ENCODE data around the gene CABLES1. TPM values are rescaled to one million over a fixed set of nuclear protein-coding genes. Genes with fewer than 3 reads are reported as not detected.

CABLES1 gene
- total and polyA plus RNA-seq, 2 of the 4 experiments (the other 2 are of a cell fraction): 4.7 to 5.7 TPM

DNA sequence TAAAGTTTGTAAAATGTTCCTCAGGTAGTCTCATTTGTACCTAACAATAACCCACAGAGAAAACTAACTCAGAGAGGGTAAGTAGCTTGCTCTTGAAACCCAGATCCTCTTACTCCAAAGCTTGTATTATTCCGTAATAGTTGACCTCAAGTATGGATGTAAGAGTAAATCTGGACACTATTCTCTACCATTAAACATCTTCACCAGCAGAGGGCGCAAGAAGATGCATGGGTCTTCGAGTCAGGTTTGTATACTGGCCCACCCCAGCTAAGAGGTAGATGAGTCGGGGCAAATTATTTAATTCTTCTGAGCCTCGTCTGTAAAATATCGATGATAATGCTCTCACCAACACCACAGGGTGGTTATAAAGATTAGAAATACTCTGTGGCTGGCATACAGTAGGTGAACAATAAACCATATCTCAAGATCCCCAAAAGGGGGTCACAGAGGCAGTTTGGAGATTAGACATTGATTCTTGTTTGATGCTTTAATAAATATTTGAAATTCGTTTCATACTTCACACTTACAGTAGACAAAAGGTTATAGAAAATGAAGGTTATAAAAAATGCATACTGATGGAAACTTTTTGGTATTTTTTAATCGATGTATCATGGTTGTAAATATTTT lies 3.5 kb upstream of the CABLES1 start:
- no TSS peak for BruUV-seq (replicated peaks)
- Histone ChIP-seq H3K27ac (ENCODE audit: insufficient read depth, low read length) (no peak overlapping the region), H2AK9ac (replicated peaks; ENCODE audit: low read depth, low read length, poor library complexity) (no peak overlapping the region), H3K27me3 (ENCODE audit: control insufficient read depth, insufficient read depth, low read length) (no peaks in the 10 kb centered on the region), H4K91ac (ENCODE audit: insufficient read depth, low read depth, low read length) (no peak overlapping the region), H3K18ac (ENCODE audit: low read depth, low read length) (no peak overlapping the region), H3K4ac (ENCODE audit: low read depth, low read length) (no peak overlapping the region), H4K5ac (ENCODE audit: low read depth, low read length) (no peak overlapping the region), H3K23ac (ENCODE audit: low read depth, low read length) (no peak overlapping the region), H3K56ac (ENCODE audit: extremely low read depth, insufficient read depth, low read length) (no peak overlapping the region), H4K8ac (ENCODE audit: low read depth in 2 of 2, low read length in 2 of 2) (peak overlapping the region in 1 of 2 experiments; percentile 33; a peak in 1 of 4 replicates), H2BK15ac (ENCODE audit: low read depth, low read length) (0 out of 3 replicates have a peak overlapping the region, but pooled peaks have one; percentile 12), H4K20me1 (ENCODE audit: insufficient read depth, low read length) (peaks cover 3% of the 10 kb centered on the region), H3K14ac (replicated peaks; ENCODE audit: low read depth, low read length) (no peak overlapping the region), H3K9ac (ENCODE audit: low read depth, low read length) (no peak overlapping the region), H3K4me2 (ENCODE audit: low read depth, low read length) (no peak overlapping the region), H2BK5ac (ENCODE audit: low read depth, low read length, poor library complexity, severe bottlenecking) (peak overlapping the region; percentile 44), H2BK120ac (ENCODE audit: low read depth, low read length) (peak overlapping the region; percentile 58; the same call in 1 of the 2 replicates), H3K4me1 (ENCODE audit: control insufficient read depth, insufficient read depth, low read length) (peaks cover 4% of the 10 kb centered on the region; the same call in 1 of the 2 replicates), H3K9me3 (ENCODE audit: control insufficient read depth, insufficient read depth, low read length) (no peaks in the 10 kb centered on the region), H2AK5ac (ENCODE audit: low read depth, low read length) (no peak overlapping the region), H3K36me3 (ENCODE audit: control insufficient read depth, insufficient read depth, low read length) (no peaks in the 10 kb centered on the region), H2AFZ (replicated peaks; ENCODE audit: low read length, poor library complexity) (no peak overlapping the region), H2BK20ac (ENCODE audit: low read depth, low read length) (no peak overlapping the region), H3K4me3 (ENCODE audit: insufficient read depth, low read depth, low read length) (no peak overlapping the region), H3K79me1 (ENCODE audit: low read depth in 1 of 2, low read length in 2 of 2) (peaks cover 8 to 14% of the 10 kb centered on the region in 2 experiments; a peak in 3 of 4 replicates), H3K9me1 (ENCODE audit: insufficient read depth, low read length) (0 out of 2 replicates have a peak, but pooled peaks cover 11% of the 10 kb centered on the region)
- ATAC-seq (ENCODE audit: low read depth) (peak; percentile 34), DNase-seq (peak; percentile 84)
- dilution Hi-C loops (cut with HindIII; ENCODE audit: low sequenced_read_pairs, unreplicated experiment) (no loop called here), intact Hi-C loops (cut with micrococcal nuclease) (loop anchor here (1.0 to 5.0 kb wide), 3 partner anchors 100 to 279 kb away; no protein-coding TSS in a partner anchor), in situ Hi-C loops (cut with MboI; ENCODE audit: low sequenced_read_pairs) (loop anchor here (5.0 to 10.0 kb wide), 2 partner anchors 243 to 280 kb away; no protein-coding TSS in a partner anchor)
- WGBS, 2 experiments (ENCODE audit: extremely low coverage in 2 of 2, insufficient read length in 1 of 2): no CpG with 5 or more reads among the region's 8 CpGs
- no peak for TF ChIP-seq RCOR1 (IDR thresholded peaks at IDR 0.05; ENCODE audit: insufficient replicate concordance, low read length)
- TF ChIP-seq RAD21 (IDR thresholded peaks at IDR 0.05; ENCODE audit: low read length): peak; percentile 85
- no peak for TF ChIP-seq FOS (IDR thresholded peaks at IDR 0.05; ENCODE audit: low read depth, low read length)
- no peak for TF ChIP-seq BHLHE40 (IDR thresholded peaks at IDR 0.05; ENCODE audit: low read depth, low read length)
- TF ChIP-seq, protein P1, sequence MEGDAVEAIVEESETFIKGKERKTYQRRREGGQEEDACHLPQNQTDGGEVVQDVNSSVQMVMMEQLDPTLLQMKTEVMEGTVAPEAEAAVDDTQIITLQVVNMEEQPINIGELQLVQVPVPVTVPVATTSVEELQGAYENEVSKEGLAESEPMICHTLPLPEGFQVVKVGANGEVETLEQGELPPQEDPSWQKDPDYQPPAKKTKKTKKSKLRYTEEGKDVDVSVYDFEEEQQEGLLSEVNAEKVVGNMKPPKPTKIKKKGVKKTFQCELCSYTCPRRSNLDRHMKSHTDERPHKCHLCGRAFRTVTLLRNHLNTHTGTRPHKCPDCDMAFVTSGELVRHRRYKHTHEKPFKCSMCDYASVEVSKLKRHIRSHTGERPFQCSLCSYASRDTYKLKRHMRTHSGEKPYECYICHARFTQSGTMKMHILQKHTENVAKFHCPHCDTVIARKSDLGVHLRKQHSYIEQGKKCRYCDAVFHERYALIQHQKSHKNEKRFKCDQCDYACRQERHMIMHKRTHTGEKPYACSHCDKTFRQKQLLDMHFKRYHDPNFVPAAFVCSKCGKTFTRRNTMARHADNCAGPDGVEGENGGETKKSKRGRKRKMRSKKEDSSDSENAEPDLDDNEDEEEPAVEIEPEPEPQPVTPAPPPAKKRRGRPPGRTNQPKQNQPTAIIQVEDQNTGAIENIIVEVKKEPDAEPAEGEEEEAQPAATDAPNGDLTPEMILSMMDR (conservative IDR thresholded peaks at IDR 0.05; ENCODE audit: low read depth, low read length): peak; percentile 79
- peak; percentile 56 for TF ChIP-seq CEBPB (IDR thresholded peaks at IDR 0.05; ENCODE audit: low read depth, low read length)
- TF ChIP-seq USF2 (IDR thresholded peaks at IDR 0.05; ENCODE audit: low read depth, low read length): no peak
- peak; percentile 93 for TF ChIP-seq SMC3 (IDR thresholded peaks at IDR 0.05; ENCODE audit: low read depth, low read length)
- POLR2A ChIA-PET (ENCODE audit: unreplicated experiment): interaction anchor here (1.0 kb wide), 1 partner anchor 93 kb away, joined by 4 read pairs; no protein-coding TSS in a partner anchor
- CTCF ChIA-PET: interaction anchor here (0.6 to 1.5 kb wide), 14 partner anchors 9 to 282 kb away, joined by 3 to 7 read pairs (median 4); no protein-coding TSS in a partner anchor
